ENCODE measurements around the gene NRXN3. TPM values are rescaled to one million over a fixed set of nuclear protein-coding genes. Genes with fewer than 3 reads are reported as not detected.

Gene NRXN3
- total RNA-seq, 1 experiment from 2014 or later: not detected

DNA sequence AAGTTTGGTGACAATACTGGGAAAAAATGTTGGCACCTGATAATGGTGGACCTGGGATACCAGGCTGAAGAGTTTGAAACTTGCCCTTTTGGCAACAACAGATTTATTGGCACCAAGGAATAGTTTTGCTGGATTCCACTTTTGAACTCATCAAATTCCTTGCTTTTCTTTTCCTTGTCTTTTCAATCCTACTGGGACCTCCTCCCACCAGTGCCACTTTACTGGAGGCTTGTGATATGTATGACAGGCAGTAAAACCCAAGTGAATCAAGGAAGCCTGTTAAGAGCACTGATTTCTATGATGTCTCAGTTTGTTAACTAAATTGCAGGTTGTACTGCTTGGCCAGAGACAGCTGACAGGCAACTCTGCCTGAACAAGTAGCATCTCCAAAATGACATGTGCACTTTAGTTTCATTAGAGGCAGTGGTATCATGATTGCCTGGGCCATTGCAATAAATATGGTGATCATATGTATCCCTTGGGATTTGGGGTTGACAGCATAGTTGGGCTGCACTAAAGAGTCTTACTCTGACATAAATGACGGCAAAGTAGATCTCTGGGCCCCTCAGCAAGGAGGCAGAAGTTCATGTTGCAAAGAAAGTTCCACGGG, 1475.7 kb downstream of the NRXN3 start:
- in situ Hi-C loops (cut with HindIII; ENCODE audit: low sequenced_read_pairs): no loop called here
- DNase-seq (ENCODE audit: low spot score): no peak

DNA sequence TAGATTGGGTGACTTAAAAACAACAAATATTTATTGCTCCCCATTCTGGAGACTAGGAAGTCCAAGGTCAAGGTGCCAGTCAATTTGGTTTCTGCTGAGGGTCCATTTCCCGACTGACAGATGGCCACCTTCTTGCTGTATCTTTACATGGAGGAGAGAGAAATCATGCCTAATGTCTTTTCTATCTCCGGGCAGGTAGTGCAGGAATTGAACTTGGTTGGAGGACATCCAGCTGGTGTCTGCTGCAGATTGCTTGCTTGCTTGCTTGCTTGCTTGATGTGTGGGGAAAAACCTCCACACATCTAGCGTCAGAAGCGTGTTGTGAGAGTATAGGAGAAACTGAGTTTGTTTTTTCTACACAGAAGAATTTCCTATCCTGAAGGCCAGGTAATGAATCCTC, 1479.7 kb downstream of the NRXN3 start:
- in situ Hi-C loops (cut with HindIII; ENCODE audit: low sequenced_read_pairs): no loop called here
- peak; percentile 74 for DNase-seq (ENCODE audit: low spot score)

DNA sequence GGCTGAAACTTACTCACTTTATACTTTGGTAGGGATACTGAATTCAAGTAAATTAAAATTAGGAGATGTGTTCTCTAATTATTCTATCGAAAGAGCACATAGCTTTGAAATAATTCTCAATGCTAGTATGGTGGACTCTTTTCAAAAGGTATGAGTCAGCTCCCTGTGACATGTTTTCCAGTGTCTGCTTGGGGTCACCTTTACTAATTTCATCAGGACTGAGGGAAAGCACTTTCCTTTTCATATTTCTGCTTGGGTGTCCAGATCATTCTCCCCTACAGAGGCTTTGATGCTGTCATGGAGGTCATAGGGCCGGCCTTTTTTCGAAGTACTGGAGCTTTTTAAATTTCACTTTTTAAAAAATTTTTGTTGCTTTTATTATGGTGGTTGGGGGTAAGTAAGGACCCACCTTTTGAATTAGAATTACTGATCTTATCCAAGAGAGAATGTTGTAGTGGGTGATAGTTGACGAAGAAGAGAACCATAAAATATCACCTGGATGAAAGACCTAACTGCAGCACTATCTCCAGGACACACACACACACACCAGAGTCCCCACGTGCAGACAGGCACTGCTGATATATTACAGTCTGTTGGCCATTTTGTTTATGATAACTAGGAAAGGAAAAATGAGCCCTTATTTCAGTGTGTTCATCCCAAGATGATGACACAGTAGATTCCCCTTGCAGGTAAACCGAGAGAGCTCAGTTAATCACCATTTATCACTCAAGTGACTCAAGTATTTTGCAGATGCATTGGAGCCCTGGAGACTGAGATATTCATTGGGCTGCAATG, 1482.5 kb downstream of the NRXN3 start:
- DNase-seq (ENCODE audit: low spot score): peak; percentile 1
- in situ Hi-C loops (cut with HindIII; ENCODE audit: low sequenced_read_pairs): no loop called here

DNA sequence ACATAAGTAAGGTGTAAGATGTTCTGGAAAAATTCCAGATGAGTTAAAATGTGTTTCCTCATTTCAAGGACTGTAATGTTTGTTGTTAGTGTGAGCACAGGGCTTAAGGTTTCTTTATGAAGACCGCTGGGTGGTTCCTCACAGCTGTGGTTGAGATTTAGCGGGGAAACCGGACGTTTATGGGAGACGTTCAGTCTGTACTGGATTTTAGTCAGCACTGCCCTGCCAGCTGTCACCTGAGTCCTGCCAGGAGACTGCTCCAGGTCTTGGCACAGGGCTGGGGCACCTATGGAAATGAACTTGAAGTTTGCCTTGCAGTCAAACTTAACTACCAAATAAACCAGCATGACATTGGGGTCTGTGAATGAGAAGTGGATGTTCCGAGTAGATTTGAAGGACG, 1485.9 kb downstream of the NRXN3 start:
- in situ Hi-C loops (cut with HindIII; ENCODE audit: low sequenced_read_pairs): no loop called here

DNA sequence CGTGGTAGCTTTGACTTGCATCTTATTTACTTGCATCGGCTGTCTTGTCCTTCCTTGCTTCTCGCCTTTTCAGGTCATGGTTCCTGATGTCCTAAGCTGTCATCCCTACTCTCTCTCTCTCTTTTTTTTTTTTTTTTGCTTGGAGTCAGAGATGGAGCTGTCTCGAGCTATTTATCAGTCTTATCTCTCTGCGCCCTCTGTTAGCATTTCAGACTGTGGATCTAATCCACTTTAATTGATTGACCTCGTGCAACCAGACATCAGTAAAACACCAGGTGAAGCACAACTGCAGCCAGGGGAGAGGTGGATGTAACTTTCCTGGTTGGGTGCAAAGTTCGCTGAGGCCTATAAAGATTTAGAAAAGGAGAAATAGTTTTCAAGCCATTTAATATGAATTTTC, 1486.3 kb downstream of the NRXN3 start:
- in situ Hi-C loops (cut with HindIII; ENCODE audit: low sequenced_read_pairs): no loop called here

More for the DNA sequence above, 1485.9 kb downstream of the NRXN3 start:
- DNase-seq (ENCODE audit: low spot score): peak; percentile 71

DNA sequence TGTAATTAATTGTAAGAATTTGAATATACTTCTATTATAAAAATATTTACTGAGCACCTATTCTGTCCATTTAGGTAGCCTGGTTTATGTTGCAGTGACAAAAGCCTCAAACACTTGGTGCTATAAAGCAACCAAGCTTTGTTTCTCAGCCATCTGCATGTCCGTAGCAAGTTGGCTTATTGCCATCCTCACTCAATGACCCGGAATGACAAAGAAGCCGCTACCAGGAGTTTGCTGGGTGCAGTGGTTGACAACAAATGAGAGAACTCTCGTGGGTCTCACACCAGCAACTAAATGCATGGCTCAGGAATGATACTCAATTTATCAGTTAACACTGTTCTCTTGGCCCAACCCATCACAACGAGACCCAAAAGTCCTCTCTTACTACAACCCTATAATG, 1488.0 kb downstream of the NRXN3 start:
- in situ Hi-C loops (cut with HindIII; ENCODE audit: low sequenced_read_pairs): no loop called here
- no peak for DNase-seq (ENCODE audit: low spot score)

More for the DNA sequence above, 1486.3 kb downstream of the NRXN3 start:
- DNase-seq (ENCODE audit: low spot score): no peak

DNA sequence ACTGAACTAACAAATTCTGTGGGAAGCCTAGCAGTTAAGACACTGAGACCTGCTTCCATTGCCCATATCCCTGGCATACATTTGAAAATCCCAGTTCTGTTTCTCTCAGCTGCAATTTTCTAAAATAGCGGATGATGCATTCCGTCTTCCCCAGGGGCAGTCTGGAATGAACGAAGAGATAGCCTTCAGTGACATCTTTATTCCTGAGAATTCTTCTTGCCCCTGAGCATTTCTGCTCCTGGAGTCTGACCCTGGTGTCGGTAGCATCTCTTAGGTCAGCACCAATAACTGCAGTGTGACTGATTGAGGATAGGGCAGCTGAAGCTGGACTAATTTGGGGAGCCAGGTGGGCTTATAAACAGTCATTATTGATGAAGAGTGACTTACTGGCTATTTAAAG, 1488.6 kb downstream of the NRXN3 start:
- peak; percentile 51 for DNase-seq (ENCODE audit: low spot score)
- in situ Hi-C loops (cut with HindIII; ENCODE audit: low sequenced_read_pairs): no loop called here

DNA sequence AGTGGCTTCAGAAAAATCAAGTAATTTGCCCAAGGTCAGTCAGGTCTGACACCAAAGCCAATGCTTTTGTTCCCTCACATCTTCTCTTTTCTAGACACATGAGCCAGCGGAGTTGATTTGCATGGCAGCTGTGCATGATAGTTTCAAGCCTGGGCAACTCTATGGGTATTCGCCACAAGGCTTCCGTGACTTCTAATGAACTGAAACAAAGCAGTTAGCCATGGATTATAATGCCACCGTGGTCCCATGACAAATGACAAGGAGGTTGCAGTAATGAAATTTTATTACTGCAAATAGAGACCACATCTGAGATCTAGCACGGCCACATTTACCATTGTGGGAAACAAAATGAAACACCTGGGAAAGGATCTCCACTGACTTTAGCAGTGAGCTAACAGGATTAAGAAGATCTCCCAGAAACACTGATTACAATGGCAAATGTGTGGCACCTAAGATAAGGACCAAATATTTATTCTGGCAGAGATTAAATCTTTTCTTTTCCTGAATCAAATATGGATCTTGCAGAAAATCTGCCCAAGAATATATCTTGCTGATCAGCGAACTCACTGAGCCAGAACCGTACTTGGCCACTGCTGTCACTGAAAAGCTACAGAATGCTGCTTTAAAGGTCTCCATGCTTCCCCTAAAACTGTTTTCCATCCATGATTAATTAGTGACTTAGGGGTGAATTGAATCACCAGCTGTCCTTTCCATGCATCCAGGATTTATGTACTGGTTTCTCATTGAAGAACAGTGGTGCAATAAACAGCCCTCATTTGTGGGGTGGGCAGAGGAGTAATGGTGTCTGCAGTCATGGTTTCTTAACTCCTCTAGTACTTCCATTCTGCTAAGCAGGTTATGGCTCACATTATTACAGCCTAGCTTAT, 1490.1 kb downstream of the NRXN3 start:
- peak; percentile 57 for DNase-seq (ENCODE audit: low spot score)
- in situ Hi-C loops (cut with HindIII; ENCODE audit: low sequenced_read_pairs): no loop called here

DNA sequence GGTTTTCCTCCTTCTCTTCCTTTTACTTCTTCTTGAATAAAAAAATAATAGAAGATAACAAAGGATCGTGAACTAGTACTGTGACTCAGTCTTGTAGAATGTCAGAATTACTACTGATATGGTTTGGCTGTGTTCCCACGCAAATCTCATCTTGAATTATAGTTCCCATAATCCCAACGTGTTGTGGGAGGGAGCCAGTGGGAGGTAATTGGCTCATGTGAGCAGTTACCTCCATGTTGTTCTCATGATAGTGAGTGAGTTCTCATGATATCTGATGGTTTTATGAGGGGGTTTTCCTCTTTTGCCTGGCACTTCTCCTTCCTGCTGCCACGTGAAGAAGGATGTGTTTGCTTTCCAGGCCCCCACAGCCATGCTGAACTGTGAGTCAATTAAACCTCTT, 1491.6 kb downstream of the NRXN3 start:
- DNase-seq (ENCODE audit: low spot score): peak; percentile 2
- in situ Hi-C loops (cut with HindIII; ENCODE audit: low sequenced_read_pairs): no loop called here

DNA sequence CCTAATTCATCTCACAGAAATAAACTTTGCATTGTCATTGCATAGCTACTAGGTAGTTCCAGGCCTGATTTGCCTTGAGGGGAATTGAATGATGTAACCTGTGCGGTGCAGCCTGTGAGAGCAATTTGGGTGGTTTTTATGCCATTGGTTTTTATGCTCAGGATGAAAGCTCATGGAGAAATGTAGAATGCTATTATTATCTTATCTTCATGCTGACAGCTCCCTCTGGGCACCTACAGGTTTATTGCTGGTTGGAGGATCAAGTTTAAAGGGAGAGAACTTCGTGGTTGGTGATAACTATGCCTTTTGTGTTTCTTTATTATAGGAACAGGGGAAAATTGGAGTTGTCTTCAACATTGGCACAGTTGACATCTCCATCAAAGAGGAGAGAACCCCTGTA, 1493.3 kb downstream of the NRXN3 start:
- DNase-seq (ENCODE audit: low spot score): peak; percentile 4

DNA sequence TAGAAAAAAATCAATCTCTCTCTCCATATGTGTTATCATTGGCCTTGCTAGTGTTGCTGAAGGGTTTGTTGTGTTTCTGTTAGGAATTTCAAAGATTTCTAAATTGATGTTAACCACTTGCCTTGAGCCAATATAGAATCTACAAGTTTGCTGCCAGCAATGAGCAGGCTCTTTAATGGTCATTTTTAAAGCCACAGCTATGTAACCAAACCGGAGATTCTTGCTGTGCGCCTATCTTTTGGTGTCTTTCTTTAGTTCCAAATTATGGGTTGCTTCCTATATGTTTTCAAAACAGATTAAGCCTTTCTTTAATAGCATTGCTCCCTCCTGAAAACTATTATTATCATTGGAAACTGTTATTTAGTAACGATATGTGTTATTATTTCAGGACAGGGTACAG, 1495.4 kb downstream of the NRXN3 start:
- in situ Hi-C loops (cut with HindIII; ENCODE audit: low sequenced_read_pairs): no loop called here
- peak; percentile 3 for DNase-seq (ENCODE audit: low spot score)

More for the DNA sequence above, 1493.3 kb downstream of the NRXN3 start:
- in situ Hi-C loops (cut with HindIII; ENCODE audit: low sequenced_read_pairs): no loop called here

DNA sequence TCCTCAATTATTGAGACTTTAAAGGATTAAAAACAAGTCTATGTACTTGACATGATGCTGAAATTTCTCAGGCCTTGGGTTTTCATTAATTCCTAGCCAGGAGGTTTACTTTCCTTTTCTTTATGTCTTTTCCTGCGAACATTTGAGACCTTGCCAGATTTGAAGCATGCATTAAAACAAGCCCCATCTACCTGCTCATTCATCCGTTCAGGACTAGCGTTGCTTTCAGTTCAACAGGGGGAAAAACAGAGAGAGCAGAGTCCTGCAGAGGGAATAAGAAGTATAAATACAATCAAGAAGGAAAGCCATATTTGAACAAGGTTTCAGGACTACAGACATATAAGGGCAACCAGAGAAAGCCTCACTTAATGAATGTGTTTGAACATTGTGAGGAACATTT, 1498.8 kb downstream of the NRXN3 start:
- in situ Hi-C loops (cut with HindIII; ENCODE audit: low sequenced_read_pairs): no loop called here
- peak; percentile 70 for DNase-seq (ENCODE audit: low spot score)

DNA sequence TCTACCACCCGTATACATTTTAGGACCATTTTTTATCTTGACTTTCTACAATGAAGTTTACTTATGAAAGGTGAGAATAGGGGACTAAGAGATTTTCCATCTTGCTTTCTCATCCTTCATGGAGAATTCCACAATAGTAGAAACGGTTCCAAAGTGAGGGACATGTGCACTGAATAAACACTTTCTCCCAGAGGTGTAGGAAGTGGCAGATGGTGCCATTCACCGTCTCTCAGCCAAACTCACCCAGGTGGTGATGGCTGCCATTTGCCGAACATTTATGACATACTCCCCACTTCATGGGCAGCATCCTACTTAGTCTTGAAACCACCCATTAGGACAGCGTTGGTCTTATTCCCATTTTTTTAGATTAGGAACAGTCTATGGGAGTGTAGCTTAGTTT, 1500.6 kb downstream of the NRXN3 start:
- DNase-seq (ENCODE audit: low spot score): peak; percentile 74
- in situ Hi-C loops (cut with HindIII; ENCODE audit: low sequenced_read_pairs): no loop called here

DNA sequence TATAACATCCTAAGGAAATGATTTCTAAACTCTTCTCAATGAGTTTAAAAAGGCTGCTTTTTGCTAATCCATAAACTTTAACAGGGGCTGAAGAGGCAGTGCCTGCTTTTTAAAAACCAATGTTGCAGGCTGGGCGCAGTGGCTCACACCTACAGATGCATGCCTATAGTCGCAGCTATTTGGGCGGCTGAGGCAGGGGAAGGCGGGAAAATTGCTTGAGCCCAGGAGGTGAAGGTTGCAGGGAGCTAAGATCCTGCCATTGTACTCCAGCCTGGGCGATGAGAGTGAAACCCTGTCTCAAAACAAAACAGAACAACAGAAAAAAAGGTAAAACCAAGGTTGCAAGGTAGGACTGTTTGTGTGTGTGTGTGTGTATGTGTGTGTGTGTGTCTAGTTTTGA, 1509.9 kb downstream of the NRXN3 start:
- DNase-seq (ENCODE audit: low spot score): no peak
- in situ Hi-C loops (cut with HindIII; ENCODE audit: low sequenced_read_pairs): no loop called here

DNA sequence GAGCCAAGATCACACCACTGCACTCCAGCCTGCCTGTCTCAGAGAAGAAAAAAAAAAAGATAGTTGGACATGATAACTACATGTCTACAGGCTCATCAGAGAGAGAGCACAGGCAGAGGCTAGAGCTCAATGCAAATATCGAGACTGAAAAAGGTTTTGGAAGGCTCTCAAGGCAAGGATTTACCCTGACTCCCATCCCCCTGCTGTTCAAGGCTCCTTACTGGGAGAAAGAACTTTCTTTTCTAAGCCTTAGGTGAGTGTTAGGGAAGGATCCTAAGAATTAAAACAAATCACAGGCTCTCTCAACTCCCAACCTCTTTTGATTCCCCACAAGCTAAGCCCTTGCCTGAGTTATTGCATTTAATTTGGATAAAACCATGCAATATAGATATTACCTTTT, 1516.0 kb downstream of the NRXN3 start:
- DNase-seq (ENCODE audit: low spot score): no peak
- in situ Hi-C loops (cut with HindIII; ENCODE audit: low sequenced_read_pairs): no loop called here

DNA sequence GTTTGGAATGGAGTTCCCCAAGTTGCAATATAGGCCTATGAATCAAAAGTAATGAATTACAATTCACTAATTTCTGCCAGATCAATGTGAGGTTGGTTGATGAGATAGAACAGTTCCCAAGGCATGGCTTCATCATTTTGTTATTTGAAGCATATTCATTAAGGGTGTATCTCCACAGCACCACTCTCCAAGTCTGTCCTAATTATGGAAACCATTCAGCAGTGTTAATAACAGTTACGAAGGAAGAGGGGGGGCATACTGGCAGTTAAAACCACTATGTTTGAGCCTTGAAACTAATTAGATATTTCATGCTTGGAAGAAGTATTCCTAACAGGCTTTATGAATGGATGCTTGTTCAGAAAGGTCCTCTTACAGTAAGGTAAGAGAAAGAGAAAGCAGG, 1520.8 kb downstream of the NRXN3 start:
- in situ Hi-C loops (cut with HindIII; ENCODE audit: low sequenced_read_pairs): no loop called here
- no peak for DNase-seq (ENCODE audit: low spot score)

DNA sequence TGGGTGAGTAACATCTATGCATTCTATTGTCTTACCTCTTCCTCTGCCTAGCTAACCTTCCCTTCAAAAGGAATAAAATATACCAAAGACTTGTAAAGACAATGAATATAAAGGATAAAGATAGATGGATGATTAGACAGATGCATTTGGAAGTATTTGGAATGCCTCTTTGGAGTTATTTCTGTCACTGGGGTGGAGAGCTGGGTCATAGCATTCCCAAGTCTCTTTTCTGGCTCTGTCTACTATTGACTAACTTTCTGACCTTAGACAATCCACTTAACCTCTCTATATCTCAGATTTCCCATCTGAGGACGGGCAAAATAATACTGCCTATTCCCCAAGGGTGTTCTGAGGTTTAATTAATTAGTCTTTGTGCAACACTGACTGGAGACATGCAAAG, 1523.8 kb downstream of the NRXN3 start:
- DNase-seq (ENCODE audit: low spot score): no peak
- in situ Hi-C loops (cut with HindIII; ENCODE audit: low sequenced_read_pairs): no loop called here

DNA sequence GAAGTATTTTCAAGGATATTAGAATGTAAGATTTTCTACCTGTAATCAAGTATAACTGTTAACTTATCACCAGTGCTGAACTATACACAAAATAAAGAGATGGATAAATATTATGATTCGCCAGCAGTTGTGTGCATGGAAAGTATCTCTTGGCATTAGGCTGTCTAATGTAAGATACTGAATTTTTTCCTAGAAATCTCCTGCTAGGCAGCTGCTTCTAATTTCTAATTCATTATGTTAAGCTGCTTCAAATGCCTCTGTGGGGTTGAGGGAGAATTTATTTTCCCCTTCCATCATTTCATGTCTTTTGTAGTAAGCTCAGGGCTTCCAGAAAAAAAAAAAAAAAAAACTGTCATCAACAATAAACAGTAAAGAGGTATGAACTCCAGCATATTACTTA, 1525.1 kb downstream of the NRXN3 start:
- no peak for DNase-seq (ENCODE audit: low spot score)
- in situ Hi-C loops (cut with HindIII; ENCODE audit: low sequenced_read_pairs): no loop called here

DNA sequence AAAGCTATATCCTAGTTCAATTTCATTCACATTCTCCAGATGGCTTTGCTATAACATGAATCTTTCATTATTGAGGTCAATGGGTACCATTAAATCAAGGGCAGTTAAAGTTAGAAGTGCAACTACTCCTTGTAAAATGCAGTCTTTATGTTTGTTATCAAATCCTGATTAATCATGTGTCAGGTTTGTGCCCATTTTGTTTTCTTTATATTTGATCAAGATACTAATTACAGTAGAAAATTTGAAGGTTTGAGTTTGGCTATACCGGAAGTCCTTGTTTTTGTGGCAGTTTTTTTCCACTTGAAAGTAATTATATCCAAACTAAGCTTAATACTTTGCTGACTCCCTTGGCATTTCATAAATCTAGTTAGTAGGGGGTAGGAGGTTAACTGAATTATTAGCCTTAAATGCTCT, 1528.1 kb downstream of the NRXN3 start:
- in situ Hi-C loops (cut with HindIII; ENCODE audit: low sequenced_read_pairs): no loop called here
- no peak for DNase-seq (ENCODE audit: low spot score)

DNA sequence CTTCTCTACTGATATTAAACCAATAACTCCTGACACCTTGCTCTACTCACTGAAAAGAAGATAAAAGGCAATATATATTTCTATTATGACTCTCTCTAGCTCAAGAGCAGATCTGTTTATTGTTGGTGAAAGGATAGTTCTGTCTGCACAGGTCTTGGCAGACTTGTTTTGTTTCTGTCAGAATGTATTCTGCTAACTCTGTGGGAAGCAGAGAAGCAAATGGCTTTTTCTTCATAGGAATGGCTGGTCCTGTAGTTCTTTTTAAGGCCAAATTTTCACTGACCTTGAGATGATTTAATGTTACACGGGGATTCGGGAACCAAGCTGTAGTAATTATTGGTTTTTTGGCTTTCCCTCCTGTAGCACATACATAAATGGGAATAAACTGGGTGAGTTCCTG, 1529.0 kb downstream of the NRXN3 start:
- DNase-seq (ENCODE audit: low spot score): peak; percentile 91
- in situ Hi-C loops (cut with HindIII; ENCODE audit: low sequenced_read_pairs): no loop called here

Measured in G401 (cell line).